HL-60 (cell line): ENCODE results near the gene METTL23.

Experiments used
- DNase-seq, 2 experiments: peaks; one replicate each; pipeline ENCODE4 v3.0.0-alpha.2; 2010 to 2020; ENCODE audit warnings: low read depth in 1 of 2, low spot score in 1 of 2
- H3K27ac ChIP-seq: fragments of 250-450 bp; sonication (Bioruptor Pico); replicated peaks from 2 replicates; pipeline ENCODE4 v1.5.1; 2020; ENCODE audit warnings: mild to moderate bottlenecking, moderate library complexity
- H3K27me3 ChIP-seq: fragments of 250-450 bp; sonication (Bioruptor Pico); 2 replicates; pipeline ENCODE4 v1.5.1; 2021; ENCODE audit warnings: mild to moderate bottlenecking, moderate library complexity; ENCODE audit not compliant: insufficient read depth, poor library complexity, severe bottlenecking
- H3K4me3 ChIP-seq: replicated peaks from 2 replicates; pipeline ENCODE4 v1.5.1; 2011; ENCODE audit warnings: mild to moderate bottlenecking, control low read depth, low read length; ENCODE audit not compliant: insufficient read depth
- CTCF ChIP-seq: IDR thresholded peaks from one replicate; pipeline ENCODE4 v1.5.1; 2011; ENCODE audit warnings: low read length, control low read depth, inconsistent platforms; ENCODE audit not compliant: insufficient read depth
- GABPA ChIP-seq: IDR thresholded peaks from 2 replicates; pipeline ENCODE4 v1.6.1; 2012; ENCODE audit warnings: low read depth
- POLR2AphosphoS5 ChIP-seq: IDR thresholded peaks from 2 replicates; pipeline ENCODE4 v1.6.1; 2012; ENCODE audit warnings: low read depth
- REST ChIP-seq: IDR thresholded peaks from 2 replicates; pipeline ENCODE4 v1.6.1; 2012; ENCODE audit warnings: low read depth; ENCODE audit not compliant: insufficient replicate concordance
- SPI1 ChIP-seq: IDR thresholded peaks from 2 replicates; pipeline ENCODE4 v1.6.1; 2012; ENCODE audit warnings: low read depth, mild to moderate bottlenecking, borderline replicate concordance

The METTL23 gene

GRCh38 chr17:76734080-76734840 lies 7.6 kb downstream of the METTL23 start:
- Histone ChIP-seq H3K27me3 (no peaks in the 10 kb centered on the region), H3K4me3 (peak overlapping the region; percentile 89), H3K27ac (peak overlapping the region; percentile 98)
- DNase-seq = peak in 1 of 2 experiments; percentile 72
- TF ChIP-seq POLR2AphosphoS5 = no peak; the same call in 1 of the 2 replicates
- peak; percentile 2; the same call in 1 of the 2 replicates for TF ChIP-seq SPI1
- no peak for TF ChIP-seq GABPA
- no peak for TF ChIP-seq REST
- no peak for TF ChIP-seq CTCF

GRCh38 chr17:76735006-76735405 lies 8.4 kb downstream of the METTL23 start:
- DNase-seq = no peak
- no peak for TF ChIP-seq REST
- TF ChIP-seq POLR2AphosphoS5 = no peak
- TF ChIP-seq GABPA = no peak
- no peak for TF ChIP-seq CTCF
- TF ChIP-seq SPI1 = no peak
- no peaks in the 10 kb centered on the region for H3K27me3 ChIP-seq
- peak overlapping the region; percentile 98 for H3K27ac ChIP-seq
- H3K4me3 ChIP-seq = peak overlapping the region; percentile 89

GRCh38 chr17:76735586-76736348 lies 9.1 kb downstream of the METTL23 start:
- peak overlapping the region; percentile 89 for H3K4me3 ChIP-seq
- H3K27ac ChIP-seq = peak overlapping the region; percentile 98
- no peak for DNase-seq
- H3K27me3 ChIP-seq = no peaks in the 10 kb centered on the region
- TF ChIP-seq CTCF = no peak
- TF ChIP-seq GABPA = no peak
- TF ChIP-seq REST = no peak
- no peak for TF ChIP-seq SPI1
- no peak; the same call in none of the 2 replicates for TF ChIP-seq POLR2AphosphoS5
